A549 (cell line): Measurements from ENCODE around the gene CADM4. TPM values are rescaled to one million over a fixed set of nuclear protein-coding genes. Genes with fewer than 3 reads are reported as not detected.

Experiments used
- ATAC-seq, 2 experiments: fragments of 200-7000 bp in 1 of 2; fragments of >200 bp in 1 of 2; cut with Nextera tagmentation in 1 of 2; cut with Tn5 transposase in 1 of 2; 3 replicates each; pipeline versions ENCODE4 v1.8.0 to v1.9.1; 2018 to 2020; ENCODE audit warnings: mild to moderate bottlenecking in 1 of 2, moderate library complexity in 1 of 2
- CTCF ChIA-PET: fragments of 300-600 bp; sonication (Branson Sonifier 250); formaldehyde crosslinking; extraction: SDS; loops from one replicate; lab custom pipeline; 2021; ENCODE audit warnings: antibody characterized with exemption, inconsistent platforms; lab: Yijun Ruan, JAX
- POLR2A ChIA-PET: fragments of 350-600 bp; formaldehyde crosslinking; extraction: SDS; loops from one replicate; lab custom pipeline; 2021; ENCODE audit warnings: antibody characterized with exemption, inconsistent platforms; lab: Yijun Ruan, JAX
- DNase-seq, 2 experiments: peaks; one replicate each; pipeline versions ENCODE4 v3.0.0 to v3.0.0-alpha.2; 2011 to 2016; ENCODE audit warnings: low read depth in 1 of 2, low spot score in 1 of 2
- FAIRE-seq: peaks from 2 replicates; lab custom pipeline; 2011; peaks lifted over from hg19 to GRCh38; lab: Jason Lieb, UNC
- H3K27ac ChIP-seq, 2 experiments: fragments of >200 bp; sonication (Bioruptor Twin); formaldehyde crosslinking; 3 replicates each; pipeline ENCODE4 v1.5.1; 2016 to 2017
- H3K4me1 ChIP-seq: fragments of >200 bp; sonication (Bioruptor Twin); formaldehyde crosslinking; 3 replicates; pipeline ENCODE4 v1.6.1; 2016
- H3K4me2 ChIP-seq: fragments of >200 bp; sonication (Bioruptor Twin); formaldehyde crosslinking; 3 replicates; pipeline ENCODE4 v1.6.1; 2016
- H3K4me3 ChIP-seq: fragments of >200 bp; sonication (Bioruptor Twin); formaldehyde crosslinking; 3 replicates; pipeline ENCODE4 v1.5.1; 2016
- H3K9me3 ChIP-seq: fragments of >200 bp; sonication (Bioruptor Twin); formaldehyde crosslinking; 3 replicates; pipeline ENCODE4 v1.6.1; 2016
- BHLHE40 ChIP-seq: IDR thresholded peaks from 2 replicates; pipeline ENCODE4 v1.6.1; 2012; ENCODE audit warnings: low read depth, low read length, inconsistent platforms
- CHD4 ChIP-seq: fragments of 200-600 bp; sonication (generic); IDR thresholded peaks from 2 replicates; pipeline ENCODE4 v1.6.1; 2016; ENCODE audit warnings: antibody characterized with exemption, mild to moderate bottlenecking, borderline replicate concordance
- FOXS1 ChIP-seq: fragments of 250-450 bp; sonication (Bioruptor Pico); IDR thresholded peaks from 2 replicates; pipeline ENCODE4 v1.5.0; 2020; ENCODE audit warnings: mild to moderate bottlenecking, moderate library complexity
- HOXB5 ChIP-seq: fragments of 250-450 bp; sonication (Bioruptor Pico); IDR thresholded peaks from 2 replicates; pipeline ENCODE4 v1.5.0; 2020; ENCODE audit warnings: mild to moderate bottlenecking, moderate library complexity
- JUNB ChIP-seq: fragments of >200 bp; sonication (Bioruptor Twin); formaldehyde crosslinking; IDR thresholded peaks from 2 replicates; pipeline ENCODE4 v1.6.1; 2016
- KDM5A ChIP-seq: fragments of 200-600 bp; sonication (generic); IDR thresholded peaks from 2 replicates; pipeline ENCODE4 v1.6.1; 2016; ENCODE audit warnings: antibody characterized with exemption, mild to moderate bottlenecking
- MAFK ChIP-seq: fragments of 450-650 bp; IDR thresholded peaks from 2 replicates; pipeline ENCODE4 v1.6.1; 2014; ENCODE audit not compliant: partially characterized antibody
- MYC ChIP-seq: IDR thresholded peaks from 2 replicates; pipeline ENCODE4 v1.6.1; 2012; ENCODE audit warnings: mild to moderate bottlenecking, inconsistent platforms, low read length, improper control_type of control experiment, borderline replicate concordance
- POLR2A ChIP-seq: IDR thresholded peaks from 2 replicates; pipeline ENCODE4 v1.6.1; 2012; ENCODE audit warnings: mild to moderate bottlenecking, low read length
- RFX5 ChIP-seq: fragments of 450-650 bp; IDR thresholded peaks from 2 replicates; pipeline ENCODE4 v1.7.1; 2014; ENCODE audit warnings: antibody characterized with exemption, mild to moderate bottlenecking, moderate library complexity
- SMC3 ChIP-seq: fragments of >200 bp; sonication (Bioruptor Twin); formaldehyde crosslinking; IDR thresholded peaks from 3 replicates; pipeline ENCODE4 v1.6.1; 2018; ENCODE audit warnings: inconsistent platforms
- TFCP2L1 ChIP-seq: fragments of 250-450 bp; sonication (Bioruptor Pico); IDR thresholded peaks from 2 replicates; pipeline ENCODE4 v1.5.0; 2021; ENCODE audit warnings: mild to moderate bottlenecking
- TP53 ChIP-seq: fragments of 250-450 bp; sonication (Bioruptor Pico); IDR thresholded peaks from 2 replicates; pipeline ENCODE4 v1.5.0; 2021; ENCODE audit warnings: mild to moderate bottlenecking, moderate library complexity
- USF2 ChIP-seq: fragments of 450-650 bp; IDR thresholded peaks from 2 replicates; pipeline ENCODE4 v1.6.1; 2014; ENCODE audit warnings: antibody characterized with exemption
- WGBS: methylation state at CpG from one replicate; pipeline ENCODE4 v1.1.6; 2017; ENCODE audit errors: missing lambda C conversion rate; 5-methylcytosine and 5-hydroxymethylcytosine counted together
- polyA minus RNA-seq: library from RNA; depleted of rRNA, polyadenylated mRNA; stranded (reverse); fragments of >200 nt; gene quantifications from 2 replicates; pipeline ENCODE4 v1.2.3, GENCODE V29; 2011; rRNA and poly(A)+ RNA removed
- polyA plus RNA-seq, 4 experiments: library from polyadenylated mRNA; depleted of rRNA in 3 of 4; stranded (reverse); fragments of >200 nt; fragmentation: RNase III in 1 of 4; extraction: RNeasy Plus Mini Kit Qiagen cat#74134 plus additional on column Dnase treatment in 1 of 4; gene quantifications; 2 replicates in 3 of 4; 3 replicates in 1 of 4; pipeline ENCODE4 v1.2.3, GENCODE V29; 2011 to 2017
- TF ChIP-seq, protein P1 (sequence below): IDR thresholded peaks from 2 replicates; pipeline ENCODE4 v1.6.1; 2012
- TF ChIP-seq, protein P2 (sequence below): IDR thresholded peaks from 2 replicates; pipeline ENCODE4 v1.6.1; 2012; ENCODE audit warnings: low read depth, borderline replicate concordance
- TF ChIP-seq, protein P3 (sequence below): fragments of 150-350 bp; IDR thresholded peaks from 2 replicates; pipeline ENCODE4 v1.6.1; 2014; ENCODE audit warnings: low read depth, mild to moderate bottlenecking, low read length

CADM4 gene, protein sequence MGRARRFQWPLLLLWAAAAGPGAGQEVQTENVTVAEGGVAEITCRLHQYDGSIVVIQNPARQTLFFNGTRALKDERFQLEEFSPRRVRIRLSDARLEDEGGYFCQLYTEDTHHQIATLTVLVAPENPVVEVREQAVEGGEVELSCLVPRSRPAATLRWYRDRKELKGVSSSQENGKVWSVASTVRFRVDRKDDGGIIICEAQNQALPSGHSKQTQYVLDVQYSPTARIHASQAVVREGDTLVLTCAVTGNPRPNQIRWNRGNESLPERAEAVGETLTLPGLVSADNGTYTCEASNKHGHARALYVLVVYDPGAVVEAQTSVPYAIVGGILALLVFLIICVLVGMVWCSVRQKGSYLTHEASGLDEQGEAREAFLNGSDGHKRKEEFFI
- polyA plus RNA-seq (2011; rRNA removed) = 4.2 and 4.7 TPM in 2 replicates
- 5.9 and 7.6 TPM in 2 replicates for polyA plus RNA-seq (2012; cell fraction: cytosol; rRNA removed)
- 6.7 and 7.8 TPM in 2 replicates for polyA plus RNA-seq (2012; cell fraction: nucleus; rRNA removed)
- polyA plus RNA-seq (2017; fragmentation: RNase III; extraction: RNeasy Plus Mini Kit Qiagen cat#74134 plus additional on column Dnase treatment) = 8.8 to 10.1 TPM (median 9.2 TPM) in 3 replicates
- polyA minus RNA-seq = 3.3 and 3.7 TPM in 2 replicates

DNA sequence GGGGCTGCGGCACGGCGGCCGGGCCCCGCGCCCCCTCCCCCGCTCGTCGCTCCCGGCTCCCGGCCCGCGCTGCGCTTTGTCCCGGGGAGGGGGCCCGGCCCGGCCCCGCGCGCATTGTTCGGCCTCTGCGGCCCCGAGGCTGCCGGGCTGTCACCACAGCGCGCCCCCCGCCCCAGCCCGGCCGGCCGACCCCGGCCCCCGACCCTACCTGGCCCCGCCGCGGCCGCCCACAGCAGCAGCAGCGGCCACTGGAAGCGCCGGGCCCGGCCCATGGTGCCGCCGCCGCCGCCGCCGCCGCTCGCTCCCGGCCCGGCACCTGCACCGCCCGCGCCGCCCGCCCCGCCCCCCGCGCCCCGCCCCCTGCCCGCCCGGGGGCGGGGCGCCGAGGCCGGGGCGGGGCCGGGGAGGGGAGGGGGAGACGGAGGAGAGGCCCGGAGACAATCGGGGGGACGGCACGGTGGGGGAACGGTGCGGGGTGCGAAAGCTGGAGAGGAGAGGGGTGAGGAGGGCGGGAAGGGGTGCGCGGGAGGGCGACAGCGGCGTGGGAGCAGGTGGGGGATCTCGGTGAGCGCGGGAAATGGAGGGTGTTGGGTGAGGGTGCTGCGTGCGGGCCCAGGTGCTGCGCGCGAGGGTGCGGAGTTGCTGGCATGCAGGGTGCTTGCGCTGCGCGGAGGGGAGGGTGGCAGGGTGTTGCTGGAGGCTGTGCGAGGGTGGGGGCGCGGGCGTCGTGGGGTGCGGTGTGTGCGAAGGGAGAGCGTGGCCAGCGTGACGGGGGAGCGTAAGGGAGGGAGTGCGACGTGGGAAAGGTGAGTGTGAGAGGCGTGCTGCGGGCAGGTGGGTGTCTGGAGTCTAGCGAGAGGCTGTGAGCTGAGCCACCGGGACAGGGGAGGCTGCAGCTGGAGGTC lies at the start of gene CADM4:
CADM4 (minus strand) TSS at position 332 of the 905 bp plus-strand sequence; CDS start at position 272, 60 bp downstream.
- peak within 1 kb of the TSS; percentile 77 to 95 for H3K27ac ChIP-seq
- no peaks in the 10 kb centered on the region for H3K9me3 ChIP-seq
- peak within 1 kb of the TSS; percentile 100 for H3K4me2 ChIP-seq
- ATAC-seq (peak; percentile 51 to 59), DNase-seq (no peak)
- peak within 1 kb of the TSS; percentile 82 for H3K4me3 ChIP-seq
- ChIA-PET CTCF (no interaction called here), POLR2A (no interaction called here)
- TF ChIP-seq, protein P1, sequence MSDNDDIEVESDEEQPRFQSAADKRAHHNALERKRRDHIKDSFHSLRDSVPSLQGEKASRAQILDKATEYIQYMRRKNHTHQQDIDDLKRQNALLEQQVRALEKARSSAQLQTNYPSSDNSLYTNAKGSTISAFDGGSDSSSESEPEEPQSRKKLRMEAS = peak; percentile 95
- TF ChIP-seq BHLHE40 (no peak), MAFK (no peak), MYC (no peak), POLR2A (no peak)
- TF ChIP-seq, protein P2, sequence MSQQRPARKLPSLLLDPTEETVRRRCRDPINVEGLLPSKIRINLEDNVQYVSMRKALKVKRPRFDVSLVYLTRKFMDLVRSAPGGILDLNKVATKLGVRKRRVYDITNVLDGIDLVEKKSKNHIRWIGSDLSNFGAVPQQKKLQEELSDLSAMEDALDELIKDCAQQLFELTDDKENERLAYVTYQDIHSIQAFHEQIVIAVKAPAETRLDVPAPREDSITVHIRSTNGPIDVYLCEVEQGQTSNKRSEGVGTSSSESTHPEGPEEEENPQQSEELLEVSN = peak; percentile 98
- TF ChIP-seq, protein P3, sequence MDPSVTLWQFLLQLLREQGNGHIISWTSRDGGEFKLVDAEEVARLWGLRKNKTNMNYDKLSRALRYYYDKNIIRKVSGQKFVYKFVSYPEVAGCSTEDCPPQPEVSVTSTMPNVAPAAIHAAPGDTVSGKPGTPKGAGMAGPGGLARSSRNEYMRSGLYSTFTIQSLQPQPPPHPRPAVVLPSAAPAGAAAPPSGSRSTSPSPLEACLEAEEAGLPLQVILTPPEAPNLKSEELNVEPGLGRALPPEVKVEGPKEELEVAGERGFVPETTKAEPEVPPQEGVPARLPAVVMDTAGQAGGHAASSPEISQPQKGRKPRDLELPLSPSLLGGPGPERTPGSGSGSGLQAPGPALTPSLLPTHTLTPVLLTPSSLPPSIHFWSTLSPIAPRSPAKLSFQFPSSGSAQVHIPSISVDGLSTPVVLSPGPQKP = no peak
- TF ChIP-seq, all 56 proteins: peak for 2
- peaks cover 22% of the 10 kb centered on the region for H3K4me1 ChIP-seq
- FAIRE-seq = no peak
- 17% methylated on average over 25 of the region's 110 CpGs for WGBS

GRCh38 chr19:43688059-43688701 lies 48.5 kb upstream of the CADM4 start:
- Histone ChIP-seq H3K9me3 (peaks cover 35% of the 10 kb centered on the region), H3K27ac (peak overlapping the region in 1 of 2 experiments; percentile 74; a peak in 3 of 6 replicates), H3K4me3 (no peak overlapping the region), H3K4me2 (no peak overlapping the region), H3K4me1 (peaks cover 7% of the 10 kb centered on the region; the same call in 2 of the 3 replicates)
- TF ChIP-seq HOXB5 (CRISPR knock-in tag) = no peak
- no peak for TF ChIP-seq TFCP2L1 (CRISPR knock-in tag)
- no peak for TF ChIP-seq FOXS1 (CRISPR knock-in tag)
- no peak for TF ChIP-seq USF2
- TF ChIP-seq SMC3 = no peak
- TF ChIP-seq CHD4 = no peak
- TF ChIP-seq KDM5A = no peak
- TF ChIP-seq JUNB = no peak
- no peak for TF ChIP-seq TP53 (CRISPR knock-in tag)
- no peak for TF ChIP-seq RFX5
- TF ChIP-seq BHLHE40 = no peak
- FAIRE-seq (no peak), ATAC-seq (no peak), DNase-seq (no peak)
- WGBS = 79% methylated on average over 10 of the region's 10 CpGs
- CTCF ChIA-PET = interaction anchor here (0.9 to 2.6 kb wide), 3 partner anchors 18 to 20 kb away, joined by 3 to 6 read pairs (median 5); partner anchors contain the start of gene PLAUR
- POLR2A ChIA-PET = interaction anchor here (0.7 to 1.7 kb wide), 2 partner anchors 18 to 20 kb away, joined by 3 to 6 read pairs; partner anchors contain the start of gene PLAUR
